ENCODE results near the gene ANKRD18A. TPM values are rescaled to one million over a fixed set of nuclear protein-coding genes. Genes with fewer than 3 reads are reported as not detected.
"Not testable (repeated sequence)": the region's sequence is repeated elsewhere in the genome, so short reads cannot be mapped to it uniquely, and the experiment has no call there.

Gene ANKRD18A
- total and polyA plus RNA-seq, 2 of the 8 experiments (the other 6 are each of a cell fraction or from before 2014, with no cell fraction given) = 0.68 to 4.0 TPM

DNA sequence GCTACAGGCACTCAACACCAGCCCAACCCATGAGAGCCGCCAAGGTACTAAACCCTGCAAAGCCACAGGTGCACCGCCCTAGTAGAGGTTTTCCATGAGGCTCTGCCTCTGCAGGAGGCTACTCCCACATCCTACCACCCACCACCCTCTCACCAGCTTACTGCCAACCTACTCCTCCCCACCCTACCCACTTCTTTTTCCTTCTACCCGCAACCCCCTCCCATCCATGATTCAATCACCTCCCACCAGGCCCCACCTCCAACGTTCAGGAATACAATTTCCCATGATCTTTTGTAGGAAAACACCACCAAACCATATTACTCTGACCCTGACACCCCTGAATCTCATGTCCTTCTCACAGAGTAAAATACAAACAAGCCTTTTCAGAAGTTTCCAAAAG is 67.4 kb downstream of the ANKRD18A start:
- H3K4ac ChIP-seq (replicated peaks; ENCODE audit: insufficient read length, low read depth, low read length); H3K56ac ChIP-seq (replicated peaks; ENCODE audit: insufficient read length, low read depth, low read length); H3K4me1 ChIP-seq (replicated peaks in 1 of 4; ENCODE audit: control insufficient read depth in 3 of 4, insufficient read depth in 4 of 4, low read length in 3 of 4); H2AK5ac ChIP-seq (ENCODE audit: low read depth, low read length); H2AFZ ChIP-seq (ENCODE audit: low read length); H3K14ac ChIP-seq (ENCODE audit: insufficient read length); H2BK12ac ChIP-seq (ENCODE audit: low read depth, low read length); H3K23ac ChIP-seq (ENCODE audit: insufficient read length); H2BK15ac ChIP-seq (ENCODE audit: low read length); FAIRE-seq; H3K4me3 ChIP-seq (ENCODE audit: extremely low read depth in 1 of 4, insufficient read depth in 2 of 4, low read depth in 3 of 4, low read length in 4 of 4); H2BK5ac ChIP-seq (ENCODE audit: low read depth, low read length); H4K5ac ChIP-seq (ENCODE audit: insufficient read length, low read depth, low read length); H4K8ac ChIP-seq (ENCODE audit: extremely low read depth, insufficient read depth, low read length); H3K27me3 ChIP-seq (replicated peaks in 1 of 4; ENCODE audit: control insufficient read depth in 3 of 4, extremely low read depth in 1 of 4, insufficient read depth in 3 of 4, low read length in 3 of 4); H4K20me1 ChIP-seq (replicated peaks in 1 of 2; ENCODE audit: control insufficient read depth in 1 of 2, insufficient read depth in 2 of 2, low read length in 2 of 2); H3K4me2 ChIP-seq (ENCODE audit: insufficient read depth in 1 of 2, low read depth in 2 of 2, low read length in 2 of 2); DNase-seq (ENCODE audit: low read depth in 1 of 2, low spot score in 2 of 2); H3K9me3 ChIP-seq (ENCODE audit: insufficient read depth in 2 of 2, low read depth in 1 of 2, low read length in 1 of 2); H3K36me3 ChIP-seq (ENCODE audit: control insufficient read depth in 2 of 4, insufficient read depth in 4 of 4, low read length in 3 of 4); H3K79me2 ChIP-seq (ENCODE audit: control insufficient read depth in 1 of 2, insufficient read depth in 2 of 2, low read length in 2 of 2); H3K27ac ChIP-seq (ENCODE audit: low read depth, low read length); H2BK20ac ChIP-seq (ENCODE audit: low read length); H3K79me1 ChIP-seq (ENCODE audit: low read depth, low read length); H3K23me2 ChIP-seq (ENCODE audit: low read depth, low read length); CTCF ChIA-PET (ENCODE audit: partially characterized antibody); H2BK120ac ChIP-seq (replicated peaks; ENCODE audit: low read depth, low read length); H3K18ac ChIP-seq (ENCODE audit: extremely low read depth, low read length); POLR2A ChIA-PET (ENCODE audit: partially characterized antibody); H4K91ac ChIP-seq (replicated peaks; ENCODE audit: insufficient read length, low read length); H3K9ac ChIP-seq (replicated peaks in 1 of 4; ENCODE audit: extremely low read depth in 1 of 4, low read depth in 3 of 4, low read length in 3 of 4): not testable (repeated sequence)
- WGBS, 2 experiments (ENCODE audit: extremely low coverage in 1 of 2, insufficient coverage in 1 of 2, insufficient read length in 1 of 2, insufficient replicate concordance in 2 of 2, low coverage in 1 of 2, low lambda C conversion rate in 2 of 2, missing lambda C conversion rate in 1 of 2) = 100% methylated on average over 2 of the region's 4 CpGs; no CpG with 5 or more reads in 1 of the 2 experiments

DNA sequence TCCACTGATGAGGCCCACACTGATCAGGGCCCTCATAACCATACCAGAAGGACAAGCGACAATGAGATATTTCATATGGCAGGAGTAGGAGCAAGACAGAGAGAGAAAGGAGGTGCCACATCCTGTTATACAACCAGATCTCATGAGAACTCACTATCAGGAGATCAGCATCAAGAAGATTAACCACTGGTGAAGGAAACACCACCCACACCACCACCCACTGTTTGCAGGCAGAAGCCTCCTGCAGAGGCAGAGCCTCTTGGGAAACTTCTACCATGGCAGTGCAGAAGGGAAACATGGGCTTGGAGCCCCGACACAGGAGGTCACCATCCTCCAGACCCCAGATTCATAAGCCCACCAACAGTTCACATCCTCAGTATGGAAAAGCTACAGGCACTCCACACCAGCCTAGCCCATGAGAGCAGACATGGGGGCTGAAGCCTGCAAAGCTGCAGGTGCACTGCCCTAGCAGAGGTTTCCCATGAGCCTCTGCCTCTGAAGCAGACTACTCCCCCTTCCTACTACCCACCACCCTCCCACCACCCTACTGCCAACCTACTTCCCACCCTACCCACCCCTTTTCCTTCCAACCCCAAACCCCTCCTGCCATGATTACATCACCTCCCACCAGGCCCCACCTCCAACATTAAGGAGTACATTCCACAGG is 73.8 kb downstream of the ANKRD18A start:
- H3K9me3 ChIP-seq (ENCODE audit: insufficient read depth in 2 of 2, low read depth in 1 of 2, low read length in 1 of 2); H2BK20ac ChIP-seq (ENCODE audit: low read length); H3K79me2 ChIP-seq (ENCODE audit: control insufficient read depth in 1 of 2, insufficient read depth in 2 of 2, low read length in 2 of 2); H3K9ac ChIP-seq (replicated peaks in 1 of 4; ENCODE audit: extremely low read depth in 1 of 4, low read depth in 3 of 4, low read length in 3 of 4); H3K4me2 ChIP-seq (ENCODE audit: insufficient read depth in 1 of 2, low read depth in 2 of 2, low read length in 2 of 2); DNase-seq (ENCODE audit: low read depth in 1 of 2, low spot score in 2 of 2); H4K5ac ChIP-seq (ENCODE audit: insufficient read length, low read depth, low read length); H3K4me3 ChIP-seq (ENCODE audit: extremely low read depth in 1 of 4, insufficient read depth in 2 of 4, low read depth in 3 of 4, low read length in 4 of 4); H2BK5ac ChIP-seq (ENCODE audit: low read depth, low read length); H3K4me1 ChIP-seq (replicated peaks in 1 of 4; ENCODE audit: control insufficient read depth in 3 of 4, insufficient read depth in 4 of 4, low read length in 3 of 4); H3K4ac ChIP-seq (replicated peaks; ENCODE audit: insufficient read length, low read depth, low read length); H3K56ac ChIP-seq (replicated peaks; ENCODE audit: insufficient read length, low read depth, low read length); FAIRE-seq; H2BK120ac ChIP-seq (replicated peaks; ENCODE audit: low read depth, low read length); POLR2A ChIA-PET (ENCODE audit: partially characterized antibody); H2BK15ac ChIP-seq (ENCODE audit: low read length); H3K23ac ChIP-seq (ENCODE audit: insufficient read length); H4K91ac ChIP-seq (replicated peaks; ENCODE audit: insufficient read length, low read length); H3K36me3 ChIP-seq (ENCODE audit: control insufficient read depth in 2 of 4, insufficient read depth in 4 of 4, low read length in 3 of 4); H3K14ac ChIP-seq (ENCODE audit: insufficient read length); H2AFZ ChIP-seq (ENCODE audit: low read length); H3K27ac ChIP-seq (ENCODE audit: low read depth, low read length); H3K23me2 ChIP-seq (ENCODE audit: low read depth, low read length); H3K27me3 ChIP-seq (replicated peaks in 1 of 4; ENCODE audit: control insufficient read depth in 3 of 4, extremely low read depth in 1 of 4, insufficient read depth in 3 of 4, low read length in 3 of 4); H4K20me1 ChIP-seq (replicated peaks in 1 of 2; ENCODE audit: control insufficient read depth in 1 of 2, insufficient read depth in 2 of 2, low read length in 2 of 2); H3K79me1 ChIP-seq (ENCODE audit: low read depth, low read length); H3K18ac ChIP-seq (ENCODE audit: extremely low read depth, low read length); H2BK12ac ChIP-seq (ENCODE audit: low read depth, low read length); H4K8ac ChIP-seq (ENCODE audit: extremely low read depth, insufficient read depth, low read length); H2AK5ac ChIP-seq (ENCODE audit: low read depth, low read length): not testable (repeated sequence)
- CTCF ChIA-PET (ENCODE audit: partially characterized antibody) = interaction anchor here (0.6 kb wide), 1 partner anchor 73 kb away, joined by 3 read pairs; no protein-coding TSS in a partner anchor
- 78% methylated on average over 1 of the region's 2 CpGs; no CpG with 5 or more reads in 1 of the 2 experiments for WGBS, 2 experiments (ENCODE audit: extremely low coverage in 1 of 2, insufficient coverage in 1 of 2, insufficient read length in 1 of 2, insufficient replicate concordance in 2 of 2, low coverage in 1 of 2, low lambda C conversion rate in 2 of 2, missing lambda C conversion rate in 1 of 2)

Data from H1 (cell line).